Adrenal gland (tissue), 5 donors: ENCODE data around the gene NDOR1.

ENCODE experiments used
- POLR2A ChIP-seq, 2 donors: fragments of 450-650 bp; IDR thresholded peaks; one replicate each; pipeline ENCODE4 v1.6.1; 2017; ENCODE audit warnings: antibody characterized with exemption in 2 of 2, mild to moderate bottlenecking in 2 of 2, moderate library complexity in 1 of 2
- TF ChIP-seq, protein P1 (sequence below), 6 experiments: fragments of 450-650 bp in 4 of 6; fragments of 200-600 bp in 2 of 6; sonication (generic) in 1 of 6; IDR thresholded peaks; 1 replicate in 5 of 6; 2 replicates in 1 of 6; pipeline versions ENCODE4 v1.5.1 to v1.8.0; 2016 to 2021; ENCODE audit warnings: antibody characterized with exemption in 6 of 6, mild to moderate bottlenecking in 2 of 6, moderate library complexity in 1 of 6
- donor health status: DM: no; HTN: no; CAD: no.

DNA sequence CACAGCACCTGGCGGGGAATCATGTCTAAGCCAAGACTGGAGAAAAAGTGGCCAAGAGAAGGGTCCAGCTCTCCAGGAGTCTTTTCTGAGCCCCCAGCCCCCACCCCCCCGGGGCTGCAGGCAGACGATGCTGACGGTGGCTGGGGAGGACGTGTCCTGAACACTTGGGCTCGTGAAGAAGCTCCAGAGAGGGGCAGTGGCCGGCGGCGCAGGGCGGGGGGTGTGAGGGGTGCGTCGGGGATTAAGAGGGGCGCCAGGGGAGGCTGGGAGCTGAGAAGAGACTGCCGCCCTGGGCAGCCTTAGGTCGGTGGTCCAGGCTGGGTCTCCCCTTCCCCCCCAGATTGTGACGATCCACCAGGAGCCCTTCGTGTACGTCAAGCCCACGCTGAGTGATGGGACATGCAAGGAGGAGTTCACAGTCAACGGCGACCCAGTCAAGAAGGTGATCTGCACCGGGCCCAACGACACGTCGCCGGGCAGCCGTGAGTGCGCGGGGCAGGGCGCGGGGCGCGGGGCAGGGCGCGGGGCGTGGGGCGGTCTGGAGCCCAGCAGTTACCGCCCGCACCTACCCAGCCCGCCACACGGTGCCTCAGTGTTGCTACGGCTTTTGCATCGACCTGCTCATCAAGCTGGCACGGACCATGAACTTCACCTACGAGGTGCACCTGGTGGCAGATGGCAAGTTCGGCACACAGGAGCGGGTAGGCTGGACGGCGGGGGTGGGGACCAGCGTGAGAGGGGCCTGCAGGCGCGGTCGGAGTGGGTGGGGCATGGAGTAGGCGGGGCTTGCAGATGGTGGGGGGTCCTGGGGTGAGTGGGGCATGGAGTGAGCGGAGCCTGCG, 44.6 kb upstream of the NDOR1 start:
- TF ChIP-seq, protein P1, sequence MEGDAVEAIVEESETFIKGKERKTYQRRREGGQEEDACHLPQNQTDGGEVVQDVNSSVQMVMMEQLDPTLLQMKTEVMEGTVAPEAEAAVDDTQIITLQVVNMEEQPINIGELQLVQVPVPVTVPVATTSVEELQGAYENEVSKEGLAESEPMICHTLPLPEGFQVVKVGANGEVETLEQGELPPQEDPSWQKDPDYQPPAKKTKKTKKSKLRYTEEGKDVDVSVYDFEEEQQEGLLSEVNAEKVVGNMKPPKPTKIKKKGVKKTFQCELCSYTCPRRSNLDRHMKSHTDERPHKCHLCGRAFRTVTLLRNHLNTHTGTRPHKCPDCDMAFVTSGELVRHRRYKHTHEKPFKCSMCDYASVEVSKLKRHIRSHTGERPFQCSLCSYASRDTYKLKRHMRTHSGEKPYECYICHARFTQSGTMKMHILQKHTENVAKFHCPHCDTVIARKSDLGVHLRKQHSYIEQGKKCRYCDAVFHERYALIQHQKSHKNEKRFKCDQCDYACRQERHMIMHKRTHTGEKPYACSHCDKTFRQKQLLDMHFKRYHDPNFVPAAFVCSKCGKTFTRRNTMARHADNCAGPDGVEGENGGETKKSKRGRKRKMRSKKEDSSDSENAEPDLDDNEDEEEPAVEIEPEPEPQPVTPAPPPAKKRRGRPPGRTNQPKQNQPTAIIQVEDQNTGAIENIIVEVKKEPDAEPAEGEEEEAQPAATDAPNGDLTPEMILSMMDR (IDR thresholded peaks at IDR 0.05), result no peak
- no peak for TF ChIP-seq POLR2A (IDR thresholded peaks at IDR 0.05)
